Lower lobe of right lung (tissue), 2 donors: ENCODE data around the gene PDZD2. TPM values are rescaled to one million over a fixed set of nuclear protein-coding genes. Genes with fewer than 3 reads are reported as not detected.

ENCODE experiments used
- ATAC-seq, 2 donors: fragments of 200-7000 bp; cut with Tn5 transposase; one replicate each; pipeline ENCODE4 v1.9.1; 2020 to 2022; ENCODE audit warnings: mild to moderate bottlenecking in 2 of 2, moderate library complexity in 2 of 2
- DNase-seq: peaks from one replicate; pipeline ENCODE4 v3.0.0-alpha.2; 2020
- H3K27ac ChIP-seq: fragments of 200-600 bp; one replicate; pipeline ENCODE4 v1.8.0; 2022
- H3K27me3 ChIP-seq: fragments of 200-600 bp; one replicate; pipeline ENCODE4 v1.8.0; 2022; ENCODE audit warnings: low read depth
- H3K36me3 ChIP-seq: fragments of 200-600 bp; one replicate; pipeline ENCODE4 v1.8.0; 2022; ENCODE audit warnings: mild to moderate bottlenecking
- H3K4me1 ChIP-seq: fragments of 200-600 bp; one replicate; pipeline ENCODE4 v1.8.0; 2022
- H3K4me3 ChIP-seq: fragments of 200-600 bp; one replicate; pipeline ENCODE4 v1.8.0; 2022; ENCODE audit warnings: mild to moderate bottlenecking
- H3K9me3 ChIP-seq: fragments of 200-600 bp; one replicate; pipeline ENCODE4 v1.8.0; 2022
- CTCF ChIP-seq: fragments of 200-600 bp; IDR thresholded peaks from one replicate; pipeline ENCODE4 v1.8.0; 2022; ENCODE audit warnings: antibody characterized with exemption, mild to moderate bottlenecking
- intact Hi-C: fragments of 100-400 bp; cut with DNase I; formaldehyde crosslinking; loops from one replicate; pipeline ENCODE4 v1.11.0; 2022
- total RNA-seq: library from RNA; stranded (reverse); fragmentation: NEBNext Ultra II Directional; extraction: Animal tissue kit (Norgen Biotek cat#: 25700); gene quantifications from one replicate; pipeline ENCODE4 v1.2.1, GENCODE V29; 2021
- donor health status: DM: no; HTN: yes; CAD: no; lungs with severe emphysema.

The PDZD2 gene
- total RNA-seq, 1 donor from 2014 or later, result 67.8 TPM

DNA sequence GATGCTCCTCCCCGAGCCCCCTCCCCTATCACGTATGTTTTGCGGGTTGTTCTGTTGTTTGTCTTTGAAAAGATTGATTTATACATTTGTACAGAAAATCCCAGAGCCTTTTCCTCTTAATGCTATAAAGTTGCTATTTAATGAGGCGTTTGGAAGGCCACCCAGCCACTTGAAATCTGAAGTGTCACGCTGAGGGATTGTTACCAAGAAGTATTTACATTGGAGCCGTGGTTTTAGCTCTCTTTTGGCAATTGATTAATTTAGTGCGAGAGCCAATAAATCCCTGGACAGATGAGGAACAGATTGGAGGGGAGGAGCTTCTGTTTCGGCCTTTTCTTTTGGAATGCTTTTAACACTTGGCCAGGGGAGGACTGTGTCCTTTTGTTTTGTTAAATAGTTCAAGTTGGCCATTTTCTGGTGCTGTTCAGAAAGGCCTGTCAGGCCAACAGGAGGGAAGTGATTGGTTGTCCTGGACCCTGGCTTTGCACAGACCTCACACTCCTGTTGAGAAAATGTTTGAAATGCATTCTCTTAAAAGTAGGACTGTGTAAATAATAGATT, 250.2 kb downstream of the PDZD2 start:
- Histone ChIP-seq H3K9me3 (no peaks in the 10 kb centered on the region), H3K36me3 (no peaks in the 10 kb centered on the region), H3K4me1 (peaks cover 33% of the 10 kb centered on the region), H3K27ac (peak overlapping the region; percentile 47), H3K4me3 (no peak overlapping the region), H3K27me3 (no peaks in the 10 kb centered on the region)
- intact Hi-C loops, result no loop called here
- ATAC-seq (peak; percentile 51 to 64), DNase-seq (no peak)
- TF ChIP-seq CTCF, result no peak

DNA sequence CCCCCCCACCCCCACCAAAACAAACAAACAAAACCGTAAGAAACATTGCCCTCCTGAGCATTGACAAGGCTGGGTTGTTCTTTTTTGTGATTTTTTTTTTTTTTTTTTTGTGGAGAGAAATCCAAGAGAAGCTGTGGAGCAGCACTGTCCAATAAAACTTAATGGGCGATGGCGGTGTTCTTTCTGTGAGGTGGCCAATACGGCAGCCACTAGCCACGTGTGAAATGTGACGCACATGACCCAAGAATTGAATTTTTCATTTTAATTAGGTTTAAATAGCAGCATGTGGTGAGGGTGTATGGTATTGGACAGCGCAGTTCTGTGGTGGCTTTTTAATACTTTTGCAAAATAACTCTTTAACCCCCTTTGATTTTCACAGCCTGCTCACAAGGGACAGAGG, 251.1 kb downstream of the PDZD2 start:
- no peak for TF ChIP-seq CTCF
- Histone ChIP-seq H3K27ac (no peak overlapping the region), H3K4me1 (peaks cover 32% of the 10 kb centered on the region), H3K36me3 (no peaks in the 10 kb centered on the region), H3K4me3 (no peak overlapping the region), H3K27me3 (no peaks in the 10 kb centered on the region), H3K9me3 (no peaks in the 10 kb centered on the region)
- intact Hi-C loops, result no loop called here
- ATAC-seq, result no peak
- no peak for DNase-seq

GRCh38 chr5:31894141-31894540, 255.2 kb downstream of the PDZD2 start:
- no peak for DNase-seq
- Histone ChIP-seq H3K27me3 (no peaks in the 10 kb centered on the region), H3K4me1 (peaks cover 16% of the 10 kb centered on the region), H3K9me3 (no peaks in the 10 kb centered on the region), H3K36me3 (no peaks in the 10 kb centered on the region), H3K27ac (no peak overlapping the region), H3K4me3 (no peak overlapping the region)
- ATAC-seq, result no peak
- intact Hi-C loops, result no loop called here
- no peak for TF ChIP-seq CTCF

- Histone ChIP-seq H3K4me1 (peaks cover 12% of the 10 kb centered on the region), H3K9me3 (no peaks in the 10 kb centered on the region), H3K36me3 (no peaks in the 10 kb centered on the region), H3K4me3 (no peak overlapping the region), H3K27me3 (no peaks in the 10 kb centered on the region), H3K27ac (no peak overlapping the region)
- intact Hi-C loops, result no loop called here
- DNase-seq (no peak), ATAC-seq (peak in 1 of 2 donors; percentile 15)
- no peak for TF ChIP-seq CTCF
Measured at GRCh38 chr5:31895199-31895820, 256.4 kb downstream of the PDZD2 start.

DNA sequence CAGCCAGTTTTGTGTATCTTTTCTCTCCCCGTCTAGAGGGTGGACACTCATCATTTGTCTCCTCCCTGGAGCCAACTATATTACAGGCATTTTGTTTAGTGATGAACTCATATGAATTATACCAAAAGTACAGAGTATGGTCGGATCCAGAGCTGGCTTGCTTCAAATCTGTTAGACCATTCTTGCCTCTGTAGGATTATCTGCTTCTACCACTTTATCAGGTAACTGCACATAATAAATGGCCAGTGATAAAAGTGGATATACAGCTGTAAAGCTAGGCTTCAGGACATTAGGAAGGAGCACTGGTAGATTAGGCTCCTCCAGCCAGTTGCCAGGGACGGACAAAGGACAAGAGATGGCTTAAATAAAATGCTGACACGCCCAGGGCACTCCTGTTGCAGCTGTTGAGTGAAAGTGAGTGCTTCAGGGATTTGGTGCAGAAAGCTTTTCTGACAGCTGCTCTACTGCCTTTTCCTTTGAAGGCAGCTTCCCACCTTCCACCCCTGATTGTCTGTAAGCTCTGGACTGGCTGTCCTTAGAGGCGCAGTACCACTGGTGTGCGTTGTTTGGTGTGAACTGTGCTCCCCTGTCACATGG, 259.2 kb downstream of the PDZD2 start:
- intact Hi-C loops, result no loop called here
- ATAC-seq (no peak), DNase-seq (no peak)
- no peak for TF ChIP-seq CTCF
- no peak overlapping the region for H3K4me3 ChIP-seq
- H3K4me1 ChIP-seq, result peaks cover 11% of the 10 kb centered on the region
- no peaks in the 10 kb centered on the region for H3K36me3 ChIP-seq
- no peaks in the 10 kb centered on the region for H3K27me3 ChIP-seq
- H3K9me3 ChIP-seq, result no peaks in the 10 kb centered on the region
- no peak overlapping the region for H3K27ac ChIP-seq
